Sciatic nerve (tissue), 2 donors: ENCODE measurements around the gene NFKB2. TPM values are rescaled to one million over a fixed set of nuclear protein-coding genes. Genes with fewer than 3 reads are reported as not detected.
A peak's percentile ranks its signal among the peaks of the same experiment; 100 is the strongest.

Experiments
- ATAC-seq: fragments of 200-7000 bp; cut with Tn5 transposase; one replicate; pipeline ENCODE4 v1.9.1; 2020; ENCODE audit warnings: mild to moderate bottlenecking, moderate library complexity
- DNase-seq: peaks from one replicate; pipeline ENCODE4 v3.0.0-alpha.2; 2020; ENCODE audit warnings: low spot score
- intact Hi-C: fragments of 100-400 bp; cut with DNase I; formaldehyde crosslinking; loops from one replicate; pipeline ENCODE4 v1.14.2; 2022
- total RNA-seq: library from RNA; stranded (reverse); fragmentation: NEBNext Ultra II Directional; extraction: Animal tissue kit (Norgen Biotek cat#: 25700); gene quantifications from one replicate; pipeline ENCODE4 v1.2.1, GENCODE V29; 2021
- donor health status: DM: no; HTN: no; CAD: no.
- donor health status: DM: no; HTN: no; CAD: no.

NFKB2 gene
- total RNA-seq, 1 donor from 2014 or later: 64.1 TPM

DNA sequence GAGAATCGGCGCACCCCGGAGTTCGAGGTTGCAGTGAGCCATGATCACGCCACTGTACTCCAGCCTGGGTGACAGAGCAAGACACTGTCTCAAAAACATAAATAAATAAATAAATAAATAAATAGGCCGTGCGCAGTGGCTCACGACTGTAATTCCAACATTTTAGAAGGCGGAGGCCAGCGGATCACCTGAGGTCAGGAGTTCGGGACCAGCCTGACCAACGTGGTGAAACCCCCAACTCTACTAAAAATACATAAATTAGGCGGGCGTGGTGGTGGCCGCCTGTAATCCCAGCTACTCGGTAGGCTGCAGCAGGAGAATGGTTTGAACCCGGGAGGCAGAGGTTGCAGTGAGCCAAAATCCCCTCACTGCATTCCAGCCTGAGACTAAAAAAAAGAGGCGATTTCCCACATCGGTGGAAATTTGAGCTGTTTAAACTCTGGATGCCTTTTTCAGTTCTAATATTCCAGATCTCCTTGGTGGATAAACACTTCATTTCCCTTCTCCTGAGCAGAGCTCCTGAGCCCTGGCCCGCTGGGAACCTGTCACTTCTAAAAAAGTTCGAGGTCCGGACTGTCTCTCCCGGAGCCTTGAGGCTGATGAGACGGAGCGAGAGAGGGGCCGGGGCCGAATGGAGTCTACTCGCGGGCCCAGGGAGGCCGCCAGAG, 2.0 kb upstream of the NFKB2 start:
- DNase-seq: no peak
- intact Hi-C loops: loop anchor here (10.0 kb wide), 1 partner anchor 81 kb away; no protein-coding TSS in a partner anchor
- no peak for ATAC-seq

DNA sequence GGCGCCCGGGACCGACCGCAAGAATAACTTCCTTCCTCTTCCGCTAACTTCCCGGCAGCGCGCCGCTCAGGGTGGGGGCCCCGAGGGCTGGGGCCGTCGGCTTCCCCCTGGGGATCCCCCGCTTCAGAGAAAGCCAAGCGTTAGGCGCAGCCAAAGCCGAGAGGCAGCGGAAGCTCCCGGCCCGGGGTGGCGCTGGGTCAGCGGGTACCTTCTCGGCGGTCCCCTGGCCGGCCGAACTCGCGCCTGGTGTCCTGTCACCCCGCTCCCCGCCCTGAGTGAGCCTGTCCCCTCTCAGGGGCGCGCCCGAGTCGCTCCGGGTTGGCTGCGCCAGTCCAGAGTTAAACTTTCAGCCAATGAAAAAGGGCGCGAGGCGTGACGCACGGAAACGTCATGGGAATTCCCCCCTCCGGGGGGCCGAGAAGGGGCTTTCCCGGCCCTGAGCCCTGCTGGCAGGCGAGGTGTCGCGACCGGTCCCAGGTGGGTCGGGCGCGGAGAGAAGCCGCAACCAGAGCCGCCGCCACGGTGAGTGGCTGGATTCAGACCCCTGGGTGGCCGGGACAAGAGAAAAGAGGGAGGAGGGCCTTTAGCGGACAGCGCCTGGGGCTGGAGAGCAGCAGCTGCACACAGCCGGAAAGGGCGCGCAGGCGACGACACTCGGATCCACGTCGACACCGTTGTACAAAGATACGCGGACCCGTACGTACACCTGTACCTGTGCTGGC, 1.3 kb upstream of the NFKB2 start:
- intact Hi-C loops: loop anchor here (10.0 kb wide), 1 partner anchor 81 kb away; no protein-coding TSS in a partner anchor
- DNase-seq: peak; percentile 98
- ATAC-seq: peak; percentile 91

DNA sequence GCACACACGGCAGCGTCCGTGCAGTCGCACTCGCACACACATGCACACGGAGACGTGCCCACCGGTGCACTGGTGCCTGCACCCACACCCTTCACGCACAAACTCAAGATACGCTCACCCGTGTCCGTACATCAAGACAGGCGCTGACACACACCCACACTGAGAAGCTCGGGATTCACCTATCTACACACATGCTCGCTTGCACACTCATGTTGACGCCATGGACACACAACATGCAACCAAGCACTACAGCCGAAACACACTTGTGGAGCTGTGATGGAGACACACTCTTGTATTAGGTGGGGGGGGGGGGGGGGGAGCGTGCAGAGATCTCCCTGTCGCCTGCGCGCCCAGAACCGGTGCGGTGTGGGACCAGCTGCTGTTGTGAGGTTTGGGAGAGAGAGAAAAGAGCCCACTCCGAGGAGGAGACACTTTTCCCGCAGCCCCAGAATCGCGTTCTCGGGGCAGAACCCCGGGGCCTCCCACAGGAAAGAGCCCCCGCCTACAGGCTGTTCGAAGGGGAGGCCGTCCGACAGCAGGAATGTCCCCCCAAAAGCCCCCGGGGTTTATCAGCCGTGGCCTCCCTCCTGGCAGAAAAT, 605 bp upstream of the NFKB2 start:
- DNase-seq (no peak), ATAC-seq (peak; percentile 7)
- intact Hi-C loops: loop anchor here (10.0 kb wide), 1 partner anchor 80 kb away; no protein-coding TSS in a partner anchor

DNA sequence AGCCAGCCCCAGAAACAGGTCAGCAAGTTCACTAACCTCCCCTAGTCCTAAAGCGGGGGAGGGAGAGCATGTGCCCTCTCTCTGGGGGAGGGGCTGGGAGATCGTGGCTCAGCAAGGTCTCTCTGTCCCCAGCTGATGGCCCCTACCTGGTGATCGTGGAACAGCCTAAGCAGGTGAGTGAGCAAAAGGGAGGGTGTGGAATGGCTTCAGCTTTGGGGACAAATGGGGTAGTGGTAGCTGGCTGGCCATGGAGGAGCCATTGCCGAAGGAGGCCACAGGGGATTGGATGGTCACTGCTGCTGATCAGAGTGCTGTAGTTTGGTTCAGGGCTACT, 779 bp downstream of the NFKB2 start:
- ATAC-seq (no peak), DNase-seq (no peak)
- intact Hi-C loops: loop anchor here (10.0 kb wide), 1 partner anchor 79 kb away; no protein-coding TSS in a partner anchor

DNA sequence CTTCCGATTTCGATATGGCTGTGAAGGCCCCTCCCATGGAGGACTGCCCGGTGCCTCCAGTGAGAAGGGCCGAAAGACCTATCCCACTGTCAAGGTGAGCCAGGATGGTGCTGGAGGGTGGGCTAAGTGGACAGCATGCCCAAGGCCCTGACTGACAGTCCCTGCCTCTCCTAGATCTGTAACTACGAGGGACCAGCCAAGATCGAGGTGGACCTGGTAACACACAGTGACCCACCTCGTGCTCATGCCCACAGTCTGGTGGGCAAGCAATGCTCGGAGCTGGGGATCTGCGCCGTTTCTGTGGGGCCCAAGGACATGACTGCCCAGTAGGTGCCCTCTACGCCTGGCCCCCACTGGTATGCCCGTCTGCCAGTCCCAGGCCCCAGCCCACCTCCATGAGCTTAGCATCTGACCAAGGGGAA, 1.2 kb downstream of the NFKB2 start:
- intact Hi-C loops: loop anchor here (10.0 kb wide), 1 partner anchor 78 kb away; no protein-coding TSS in a partner anchor
- no peak for ATAC-seq
- no peak for DNase-seq

DNA sequence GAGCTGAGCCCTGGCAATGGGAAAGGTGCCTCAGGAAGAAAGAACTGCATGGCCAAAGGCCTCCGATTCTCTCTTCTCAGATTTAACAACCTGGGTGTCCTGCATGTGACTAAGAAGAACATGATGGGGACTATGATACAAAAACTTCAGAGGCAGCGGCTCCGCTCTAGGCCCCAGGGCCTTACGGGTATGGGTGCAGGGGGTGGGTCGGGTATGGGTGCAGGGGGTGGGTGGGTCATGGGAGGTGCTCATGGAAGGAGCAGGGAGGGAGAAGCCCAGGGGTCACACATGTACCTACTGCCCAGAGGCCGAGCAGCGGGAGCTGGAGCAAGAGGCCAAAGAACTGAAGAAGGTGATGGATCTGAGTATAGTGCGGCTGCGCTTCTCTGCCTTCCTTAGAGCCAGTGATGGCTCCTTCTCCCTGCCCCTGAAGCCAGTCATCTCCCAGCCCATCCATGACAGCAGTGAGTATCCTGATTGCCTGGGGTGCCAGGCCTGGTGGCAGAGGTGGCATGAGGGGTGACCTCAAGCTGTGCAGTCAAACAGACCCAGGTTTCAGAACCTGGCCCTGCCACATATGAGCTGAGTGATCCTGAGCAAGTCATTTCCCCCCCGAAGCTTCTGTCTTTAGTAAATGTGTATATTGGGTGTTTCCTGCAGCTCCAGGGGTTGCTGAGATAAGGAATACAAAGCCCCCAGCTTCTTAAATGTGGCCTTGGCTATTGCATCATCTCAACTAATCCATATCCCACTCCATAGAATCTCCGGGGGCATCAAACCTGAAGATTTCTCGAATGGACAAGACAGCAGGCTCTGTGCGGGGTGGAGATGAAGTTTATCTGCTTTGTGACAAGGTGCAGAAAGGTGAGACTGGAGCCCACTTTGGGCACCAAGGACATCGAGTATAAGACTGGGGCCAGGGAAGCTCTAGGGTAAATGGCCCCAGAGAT, 2.0 kb downstream of the NFKB2 start:
- intact Hi-C loops: loop anchor here (10.0 kb wide), 1 partner anchor 77 kb away; no protein-coding TSS in a partner anchor
- DNase-seq (no peak), ATAC-seq (no peak)

DNA sequence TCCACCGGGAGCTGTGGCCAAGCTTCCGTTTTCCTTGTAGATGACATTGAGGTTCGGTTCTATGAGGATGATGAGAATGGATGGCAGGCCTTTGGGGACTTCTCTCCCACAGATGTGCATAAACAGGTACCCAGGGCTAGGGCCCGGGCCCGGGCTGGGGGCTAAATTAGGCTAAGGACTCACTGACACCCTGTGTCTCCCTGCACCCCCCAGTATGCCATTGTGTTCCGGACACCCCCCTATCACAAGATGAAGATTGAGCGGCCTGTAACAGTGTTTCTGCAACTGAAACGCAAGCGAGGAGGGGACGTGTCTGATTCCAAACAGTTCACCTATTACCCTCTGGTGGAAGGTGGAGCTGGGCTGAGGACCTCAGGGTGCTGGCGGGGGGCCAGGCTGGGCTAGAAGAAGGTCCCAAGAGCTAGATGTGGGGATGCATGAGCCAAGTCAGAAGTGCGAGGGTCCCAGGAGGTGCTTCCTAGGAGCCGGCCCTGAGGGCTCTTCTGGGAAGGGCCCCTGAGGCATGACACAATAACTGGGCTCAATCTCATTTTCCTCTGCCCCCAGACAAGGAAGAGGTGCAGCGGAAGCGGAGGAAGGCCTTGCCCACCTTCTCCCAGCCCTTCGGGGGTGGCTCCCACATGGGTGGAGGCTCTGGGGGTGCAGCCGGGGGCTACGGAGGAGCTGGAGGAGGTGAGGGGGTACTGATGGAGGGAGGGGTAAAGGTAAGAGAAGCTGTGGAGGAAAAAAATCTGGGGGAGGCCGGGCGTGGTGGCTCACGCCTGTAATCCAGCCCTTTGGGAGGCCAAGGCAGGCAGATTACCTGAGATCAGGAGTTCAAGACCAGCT, 2.9 kb downstream of the NFKB2 start:
- ATAC-seq (no peak), DNase-seq (no peak)
- intact Hi-C loops: loop anchor here (10.0 kb wide), 1 partner anchor 76 kb away; no protein-coding TSS in a partner anchor

DNA sequence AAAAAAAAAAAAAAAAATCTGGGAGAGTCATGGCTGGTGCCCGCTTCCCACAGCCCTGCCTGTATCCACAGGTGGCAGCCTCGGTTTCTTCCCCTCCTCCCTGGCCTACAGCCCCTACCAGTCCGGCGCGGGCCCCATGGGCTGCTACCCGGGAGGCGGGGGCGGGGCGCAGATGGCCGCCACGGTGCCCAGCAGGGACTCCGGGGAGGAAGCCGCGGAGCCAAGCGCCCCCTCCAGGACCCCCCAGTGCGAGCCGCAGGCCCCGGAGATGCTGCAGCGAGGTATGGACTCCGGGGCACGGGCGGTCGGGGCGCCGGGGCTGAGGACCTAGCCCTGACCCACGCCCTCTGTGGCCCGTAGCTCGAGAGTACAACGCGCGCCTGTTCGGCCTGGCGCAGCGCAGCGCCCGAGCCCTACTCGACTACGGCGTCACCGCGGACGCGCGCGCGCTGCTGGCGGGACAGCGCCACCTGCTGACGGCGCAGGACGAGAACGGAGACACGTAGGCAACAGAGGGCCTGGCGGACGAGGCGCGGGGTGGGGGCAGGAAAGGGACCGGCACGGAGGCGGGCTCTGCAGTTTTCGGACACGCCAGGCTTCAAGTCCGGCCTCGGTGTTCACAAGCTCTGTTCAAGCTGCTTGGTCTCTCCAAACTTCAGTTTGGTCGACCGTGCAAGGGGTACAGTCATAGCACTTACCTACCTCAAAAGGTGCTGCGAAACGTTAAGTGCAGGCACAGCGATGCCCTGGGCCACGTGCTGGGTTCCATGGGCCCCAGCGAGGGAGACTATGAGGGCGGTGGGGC, 3.9 kb downstream of the NFKB2 start:
- DNase-seq: peak; percentile 94
- intact Hi-C loops: loop anchor here (10.0 kb wide), 1 partner anchor 75 kb away; no protein-coding TSS in a partner anchor
- ATAC-seq: peak; percentile 75

DNA sequence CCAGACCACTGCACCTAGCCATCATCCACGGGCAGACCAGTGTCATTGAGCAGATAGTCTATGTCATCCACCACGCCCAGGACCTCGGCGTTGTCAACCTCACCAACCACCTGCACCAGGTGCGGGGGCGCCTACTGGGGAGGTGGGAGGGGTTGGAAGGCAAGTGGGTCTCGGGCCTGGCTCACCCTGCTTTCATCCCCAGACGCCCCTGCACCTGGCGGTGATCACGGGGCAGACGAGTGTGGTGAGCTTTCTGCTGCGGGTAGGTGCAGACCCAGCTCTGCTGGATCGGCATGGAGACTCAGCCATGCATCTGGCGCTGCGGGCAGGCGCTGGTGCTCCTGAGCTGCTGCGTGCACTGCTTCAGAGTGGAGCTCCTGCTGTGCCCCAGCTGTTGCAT, 4.6 kb downstream of the NFKB2 start:
- intact Hi-C loops: no loop called here
- no peak for DNase-seq

DNA sequence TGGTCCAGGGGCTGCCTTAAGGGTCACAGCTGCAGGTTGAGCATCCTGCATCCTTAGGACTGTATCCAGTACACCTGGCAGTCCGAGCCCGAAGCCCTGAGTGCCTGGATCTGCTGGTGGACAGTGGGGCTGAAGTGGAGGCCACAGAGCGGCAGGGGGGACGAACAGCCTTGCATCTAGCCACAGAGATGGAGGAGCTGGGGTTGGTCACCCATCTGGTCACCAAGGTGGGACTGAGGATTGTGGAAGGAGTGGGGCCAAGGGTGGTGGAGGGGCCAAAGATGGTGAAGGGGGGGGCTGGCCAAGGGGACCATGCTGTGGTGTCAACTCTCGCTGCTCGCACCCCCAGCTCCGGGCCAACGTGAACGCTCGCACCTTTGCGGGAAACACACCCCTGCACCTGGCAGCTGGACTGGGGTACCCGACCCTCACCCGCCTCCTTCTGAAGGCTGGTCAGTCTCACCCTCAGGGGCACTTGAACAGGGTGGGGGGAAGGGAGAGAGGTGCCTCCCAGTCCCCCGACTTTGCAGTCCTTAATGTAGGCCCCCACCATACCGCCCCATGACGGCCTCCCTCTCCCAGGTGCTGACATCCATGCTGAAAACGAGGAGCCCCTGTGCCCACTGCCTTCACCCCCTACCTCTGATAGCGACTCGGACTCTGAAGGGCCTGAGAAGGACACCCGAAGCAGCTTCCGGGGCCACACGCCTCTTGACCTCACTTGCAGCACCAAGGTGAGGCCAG, 5.3 kb downstream of the NFKB2 start:
- no peak for ATAC-seq
- intact Hi-C loops: no loop called here
- DNase-seq: no peak

More for the DNA sequence above, 4.6 kb downstream of the NFKB2 start:
- ATAC-seq: no peak

DNA sequence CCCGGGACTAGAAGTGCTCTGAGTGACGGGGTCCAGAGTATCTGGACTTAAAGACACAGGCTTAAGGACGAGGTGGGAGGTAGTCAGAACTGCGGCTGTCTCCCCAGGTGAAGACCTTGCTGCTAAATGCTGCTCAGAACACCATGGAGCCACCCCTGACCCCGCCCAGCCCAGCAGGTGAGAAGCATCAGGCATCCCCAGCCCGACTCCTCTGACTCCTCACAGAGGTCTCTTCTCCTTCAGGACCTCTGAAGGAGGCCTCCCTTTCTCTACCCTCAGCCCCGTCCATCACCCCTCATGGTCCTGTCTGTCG, 5.8 kb downstream of the NFKB2 start:
- ATAC-seq (no peak), DNase-seq (no peak)
- intact Hi-C loops: no loop called here

DNA sequence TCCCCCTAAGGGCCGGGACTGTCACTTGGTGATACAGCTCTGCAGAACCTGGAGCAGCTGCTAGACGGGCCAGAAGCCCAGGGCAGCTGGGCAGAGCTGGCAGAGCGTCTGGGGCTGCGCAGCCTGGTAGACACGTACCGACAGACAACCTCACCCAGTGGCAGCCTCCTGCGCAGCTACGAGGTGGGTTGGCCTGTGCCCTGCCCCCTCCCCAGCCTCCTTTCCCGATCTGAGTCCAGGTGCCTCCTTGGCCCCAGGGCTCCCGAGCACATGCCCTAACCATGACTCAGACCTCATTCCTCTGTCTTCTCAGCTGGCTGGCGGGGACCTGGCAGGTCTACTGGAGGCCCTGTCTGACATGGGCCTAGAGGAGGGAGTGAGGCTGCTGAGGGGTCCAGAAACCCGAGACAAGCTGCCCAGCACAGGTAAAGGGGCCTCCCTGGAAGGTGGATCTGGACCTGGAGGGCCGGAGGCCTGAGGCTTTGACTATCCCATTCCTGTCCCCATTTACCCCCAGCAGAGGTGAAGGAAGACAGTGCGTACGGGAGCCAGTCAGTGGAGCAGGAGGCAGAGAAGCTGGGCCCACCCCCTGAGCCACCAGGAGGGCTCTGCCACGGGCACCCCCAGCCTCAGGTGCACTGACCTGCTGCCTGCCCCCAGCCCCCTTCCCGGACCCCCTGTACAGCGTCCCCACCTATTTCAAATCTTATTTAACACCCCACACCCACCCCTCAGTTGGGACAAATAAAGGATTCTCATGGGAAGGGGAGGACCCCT, 6.4 kb downstream of the NFKB2 start:
- intact Hi-C loops: no loop called here
- ATAC-seq (no peak), DNase-seq (peak; percentile 59)

DNA sequence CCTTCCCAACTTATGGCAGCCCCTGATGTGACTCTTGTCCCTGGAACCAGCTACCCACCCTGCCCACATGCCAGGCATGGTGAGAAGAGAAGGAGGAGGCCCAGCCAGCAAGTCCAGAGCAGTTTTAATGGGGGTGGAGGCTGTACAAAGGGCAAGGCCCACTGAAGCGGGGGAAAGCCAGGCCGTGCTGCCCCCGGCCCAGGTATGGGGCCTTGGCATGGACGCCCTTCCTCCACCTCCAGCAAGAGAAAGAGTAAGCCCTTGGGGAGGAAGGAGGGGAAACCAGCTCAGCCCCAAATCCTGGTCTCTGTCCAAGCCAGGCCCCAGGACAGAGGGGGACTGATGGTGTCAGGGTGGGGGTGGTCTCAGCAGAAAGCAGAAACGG, 7.0 kb downstream of the NFKB2 start:
- intact Hi-C loops: no loop called here
- no peak for ATAC-seq
- no peak for DNase-seq

DNA sequence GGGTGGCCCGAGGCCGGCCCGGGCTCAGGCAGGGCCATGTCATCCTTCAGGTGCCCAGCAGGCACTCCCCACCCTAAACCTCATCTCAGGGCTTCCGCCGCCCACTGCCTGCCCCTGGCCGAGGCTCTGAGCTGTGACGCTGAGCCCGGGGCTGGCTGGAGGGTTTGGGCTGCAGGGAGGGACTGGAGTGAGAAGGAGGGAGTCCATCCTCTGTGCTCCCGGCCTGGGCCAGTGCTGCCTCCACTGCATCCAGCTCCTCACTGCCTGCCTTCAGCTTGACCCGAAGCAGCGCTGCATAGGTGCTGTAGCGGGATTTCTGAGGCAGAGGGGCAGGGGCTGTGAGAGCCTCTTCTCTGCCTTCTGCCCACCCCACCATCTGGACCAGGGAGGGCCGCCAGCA, 7.6 kb downstream of the NFKB2 start:
- DNase-seq: no peak
- intact Hi-C loops: no loop called here
- ATAC-seq: no peak

DNA sequence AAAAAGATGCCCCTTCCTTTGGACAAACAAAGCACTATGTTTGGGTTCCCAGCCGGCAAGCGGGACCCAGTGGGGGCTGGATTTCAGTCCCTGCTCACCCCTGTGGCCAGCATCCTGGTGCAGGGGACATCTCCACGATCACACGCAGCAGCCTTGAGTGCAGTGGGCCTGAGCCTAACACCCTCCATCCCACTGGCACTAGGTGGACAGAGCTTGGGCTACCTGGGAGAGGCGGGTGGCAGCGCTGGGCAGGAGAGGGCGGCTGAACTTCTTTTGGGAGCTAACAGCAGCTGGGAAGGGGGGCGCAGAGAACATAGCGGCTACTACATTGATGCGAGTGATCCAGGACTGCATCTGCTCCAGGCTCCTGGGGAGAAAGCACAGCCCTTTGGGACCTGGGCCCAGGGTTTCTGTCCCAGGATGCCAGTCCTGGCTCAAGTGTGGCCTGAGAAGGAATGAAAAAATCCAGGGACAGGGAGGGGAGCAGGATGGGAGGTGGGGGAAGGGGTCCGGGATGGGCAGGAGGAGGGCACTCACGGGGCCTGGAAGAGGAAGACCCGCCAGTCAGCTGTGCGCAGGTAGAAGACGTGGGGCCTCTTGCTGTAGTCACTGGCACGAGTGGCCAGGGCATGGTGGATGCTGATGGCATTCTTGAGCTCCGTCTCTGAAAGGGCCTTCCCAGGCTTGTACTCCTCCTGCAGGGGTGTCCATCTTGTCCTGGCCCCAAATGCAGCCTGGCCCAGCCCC, 9.0 kb downstream of the NFKB2 start:
- no peak for DNase-seq
- no peak for ATAC-seq
- intact Hi-C loops: no loop called here
